Activated CD4-positive, alpha-beta T cell treated with anti-CD3 and anti-CD28 coated beads for 1 hour (primary cell): ENCODE results near the gene HSPA12A.

Experiments
- DNase-seq: peaks from one replicate; pipeline ENCODE4 v3.0.0-alpha.2; 2020

HSPA12A gene

DNA sequence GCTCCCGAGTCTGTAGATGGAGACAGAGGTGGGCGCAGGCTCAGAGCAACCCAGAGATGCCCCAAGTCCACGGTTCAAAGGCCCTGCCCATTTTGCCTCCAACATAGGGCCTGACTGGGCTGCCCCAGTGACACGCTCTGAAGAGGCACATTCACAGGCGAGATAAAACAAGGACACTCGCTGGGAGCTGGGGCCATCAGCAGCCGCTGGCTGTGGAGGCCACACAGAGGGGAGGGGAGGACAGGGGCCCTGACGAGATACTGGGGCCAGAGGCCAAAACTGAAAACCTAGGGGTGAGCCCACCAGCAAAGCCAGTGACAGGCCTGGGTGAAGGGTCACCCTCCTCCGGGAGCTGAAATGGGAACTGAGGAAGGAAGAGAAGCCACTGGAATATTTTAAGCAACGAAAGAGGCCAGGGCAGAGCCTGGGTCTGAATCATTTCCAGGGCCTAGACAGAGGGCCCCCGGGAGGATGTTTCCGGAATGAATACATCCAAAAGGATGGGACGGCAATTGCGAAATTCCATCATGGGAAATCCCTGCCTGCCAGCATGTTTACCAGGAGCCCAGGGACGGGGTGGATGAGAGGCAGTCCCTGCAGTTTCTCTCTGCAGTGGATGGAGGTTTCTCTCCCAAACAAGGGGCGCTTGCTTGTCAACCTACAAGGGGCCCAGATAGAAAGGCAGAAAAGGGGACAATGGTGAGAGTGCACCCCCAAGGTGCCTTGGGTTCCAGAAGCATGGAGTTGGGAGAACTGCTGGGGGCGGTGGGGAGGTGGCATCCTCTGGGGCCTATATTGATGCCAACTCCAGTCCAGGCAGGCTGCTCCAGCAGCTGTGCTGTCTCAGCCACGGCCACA, 29.0 kb upstream of the HSPA12A start:
- DNase-seq, result no peak

DNA sequence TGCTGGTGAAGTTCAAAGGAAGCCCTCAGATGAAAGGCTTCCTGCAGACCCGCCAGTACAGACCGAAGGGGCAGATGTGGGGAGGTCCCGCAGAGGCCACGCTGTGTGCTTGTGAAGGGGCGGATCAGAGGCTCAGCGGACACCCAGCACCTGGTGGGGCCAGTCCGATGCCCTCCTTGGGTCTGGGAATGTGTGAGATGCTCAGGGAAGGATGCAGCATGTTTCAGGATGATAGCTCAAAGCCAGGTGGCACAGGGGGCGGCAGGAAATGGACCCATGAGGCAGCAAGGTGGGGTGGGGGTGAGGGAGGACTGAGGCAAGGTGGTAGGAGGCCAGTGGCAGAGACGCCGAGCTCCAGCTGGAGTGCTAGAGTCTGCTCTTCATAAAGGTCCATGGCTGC, 27.9 kb upstream of the HSPA12A start:
- no peak for DNase-seq

DNA sequence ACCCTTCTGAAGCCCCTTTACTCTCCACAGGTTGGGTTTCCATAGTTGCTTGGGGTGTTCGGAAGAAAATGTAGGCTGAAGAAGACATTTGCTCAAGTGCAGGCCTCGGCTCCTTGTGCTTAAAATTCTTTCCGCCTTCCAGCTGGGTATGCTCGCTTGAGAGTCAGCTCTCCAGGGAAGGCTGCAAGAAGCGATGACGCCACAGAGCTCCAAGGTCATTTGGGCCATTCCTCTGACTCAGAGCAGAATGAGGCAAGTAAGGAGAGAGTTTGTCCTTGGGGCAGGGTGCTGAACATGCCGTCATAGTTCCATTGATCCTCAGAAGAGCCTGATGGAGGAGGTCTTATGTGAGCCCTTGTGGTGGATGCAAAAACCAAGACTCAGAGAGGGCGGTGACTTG, 27.4 kb upstream of the HSPA12A start:
- DNase-seq, result no peak

DNA sequence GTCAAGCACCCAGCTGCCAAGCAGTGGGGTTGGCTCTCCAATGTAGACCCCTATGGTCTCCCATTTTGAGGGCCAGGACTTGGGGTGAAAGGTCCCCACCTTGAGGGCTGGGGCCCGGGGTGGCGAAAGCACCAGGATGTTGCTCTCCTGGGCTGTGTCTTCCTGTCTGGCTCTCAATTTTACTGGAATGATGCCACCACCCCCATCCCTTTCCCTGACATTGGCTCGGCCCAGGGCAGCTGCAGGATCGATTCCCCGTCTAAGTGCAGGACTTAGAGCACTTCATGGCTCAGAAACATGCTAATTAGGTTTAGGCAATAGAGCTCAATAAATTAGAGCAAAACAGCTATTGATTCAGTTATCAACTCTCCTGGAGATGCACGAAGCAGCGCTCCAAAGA, 27.0 kb upstream of the HSPA12A start:
- no peak for DNase-seq

DNA sequence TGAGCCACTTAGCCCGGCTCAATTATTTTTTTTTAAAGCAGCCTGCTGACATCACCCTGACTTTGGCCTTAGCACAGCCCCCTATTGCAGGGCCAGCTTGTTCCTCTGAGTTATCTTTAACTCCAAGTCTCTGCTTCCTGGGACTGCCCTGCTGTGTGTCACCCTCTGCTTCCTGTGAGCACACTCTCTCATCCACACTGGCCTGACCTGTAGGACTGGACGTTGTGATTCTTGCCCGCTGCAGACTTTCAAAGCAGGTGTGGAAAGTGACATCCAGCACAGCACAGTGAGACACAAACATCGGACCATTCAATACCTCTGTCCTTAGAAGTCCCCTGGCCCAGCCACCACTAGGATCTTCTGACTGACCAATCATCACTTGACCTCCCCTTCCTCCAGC, 26.4 kb upstream of the HSPA12A start:
- DNase-seq, result no peak

DNA sequence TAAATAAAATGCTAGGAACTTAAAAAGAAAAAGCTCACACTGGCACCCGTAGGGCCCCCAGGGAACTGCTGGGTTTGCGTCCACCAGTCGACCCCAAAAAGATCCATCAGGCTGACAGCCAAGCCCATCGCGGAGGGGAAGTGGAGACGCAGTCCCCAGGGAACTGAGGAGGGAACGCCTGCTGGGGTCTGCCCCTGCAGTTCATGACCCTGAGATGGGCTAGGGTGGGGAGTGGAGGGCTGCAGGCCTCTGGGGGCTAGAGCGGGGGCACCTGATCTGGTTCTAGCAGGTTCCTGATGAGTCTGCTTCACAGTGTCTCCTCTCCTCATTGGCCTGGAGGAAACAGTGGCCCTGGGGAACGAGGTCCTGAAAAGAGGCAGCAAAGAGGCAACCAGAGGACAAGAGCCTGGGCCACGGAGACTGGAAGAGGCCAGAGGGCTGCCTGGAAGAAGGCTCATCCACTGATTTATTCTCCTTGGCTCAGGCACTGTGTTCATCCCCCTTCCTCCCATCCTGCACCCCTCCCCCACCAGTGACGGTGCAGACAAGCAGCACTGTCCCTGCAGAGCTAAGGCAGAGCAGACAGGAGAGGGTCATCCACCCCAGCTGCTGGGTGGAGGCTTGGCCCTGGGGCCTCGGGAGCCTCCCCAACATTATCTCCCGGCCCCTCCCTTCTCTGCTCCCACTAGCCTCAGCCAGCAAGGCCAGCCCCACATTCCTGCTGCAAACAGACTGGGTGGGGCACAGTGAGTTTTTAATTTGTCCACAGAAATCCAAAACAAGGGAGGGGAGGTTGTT, 24.7 kb upstream of the HSPA12A start:
- no peak for DNase-seq

DNA sequence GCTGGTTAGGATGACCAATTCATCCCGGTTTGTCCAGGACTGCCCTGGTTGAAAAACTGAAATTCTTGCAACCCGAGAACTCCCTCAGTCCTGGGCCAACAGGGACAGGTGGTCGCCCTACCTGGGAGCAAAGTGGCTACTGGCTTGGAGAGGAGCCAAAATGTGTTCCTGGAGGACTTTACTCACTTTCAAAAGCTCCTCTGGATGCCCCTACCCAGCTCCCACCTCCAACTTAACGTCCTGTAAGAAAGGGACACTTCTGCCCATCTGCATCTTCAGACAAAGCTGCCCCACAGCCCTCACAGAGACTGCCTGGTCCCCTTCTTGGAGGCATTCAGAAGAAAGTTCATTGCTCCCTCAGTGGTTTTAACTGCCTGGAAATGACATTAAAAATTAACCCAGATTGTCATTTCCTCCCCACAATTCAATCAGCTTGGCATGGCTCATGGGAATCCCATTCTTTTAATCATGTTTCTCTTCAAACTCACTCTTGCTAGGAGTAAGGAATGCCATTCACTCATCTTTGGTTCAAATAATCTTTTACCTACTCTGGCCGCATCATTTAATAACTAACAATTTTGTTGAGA, 24.0 kb upstream of the HSPA12A start:
- no peak for DNase-seq

DNA sequence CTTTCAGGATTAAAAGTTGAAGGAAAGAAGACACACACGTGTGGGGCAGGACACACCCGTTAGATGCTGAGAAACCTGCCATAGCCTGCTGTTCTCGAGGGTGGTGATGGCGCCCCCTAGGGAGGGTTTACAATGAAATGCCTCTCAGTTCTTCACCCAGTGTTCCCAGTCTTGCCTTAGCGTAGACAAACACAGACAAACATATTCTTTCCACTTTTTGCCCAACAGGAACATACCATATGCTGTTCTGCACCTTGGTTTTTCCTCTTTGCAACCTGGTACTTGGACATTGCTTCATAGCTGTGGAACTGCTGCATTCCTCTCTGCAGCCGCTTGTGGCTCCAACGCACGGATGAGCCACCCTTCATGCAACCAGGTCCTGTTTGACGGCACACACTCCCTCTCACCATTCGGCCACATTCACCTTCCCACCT, 23.3 kb upstream of the HSPA12A start:
- DNase-seq, result no peak

DNA sequence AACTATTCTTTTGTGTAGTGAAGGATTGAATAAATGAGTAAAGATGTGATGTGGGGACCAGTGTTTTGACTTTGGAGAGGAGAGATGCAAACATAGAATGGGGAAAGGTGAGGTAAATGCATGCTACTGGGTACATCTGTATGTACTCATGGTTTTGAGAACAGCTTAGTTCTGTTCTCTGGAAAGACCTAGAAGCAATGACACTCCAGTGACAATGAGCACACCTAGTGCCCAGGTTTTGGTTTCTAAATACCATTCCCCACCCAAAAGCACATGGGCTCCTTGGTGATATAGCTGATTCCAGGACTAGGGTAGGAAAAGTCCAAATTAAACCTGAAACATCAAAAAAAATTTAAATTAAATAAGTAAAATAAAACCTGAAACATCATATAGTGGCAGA, 22.6 kb upstream of the HSPA12A start:
- no peak for DNase-seq

DNA sequence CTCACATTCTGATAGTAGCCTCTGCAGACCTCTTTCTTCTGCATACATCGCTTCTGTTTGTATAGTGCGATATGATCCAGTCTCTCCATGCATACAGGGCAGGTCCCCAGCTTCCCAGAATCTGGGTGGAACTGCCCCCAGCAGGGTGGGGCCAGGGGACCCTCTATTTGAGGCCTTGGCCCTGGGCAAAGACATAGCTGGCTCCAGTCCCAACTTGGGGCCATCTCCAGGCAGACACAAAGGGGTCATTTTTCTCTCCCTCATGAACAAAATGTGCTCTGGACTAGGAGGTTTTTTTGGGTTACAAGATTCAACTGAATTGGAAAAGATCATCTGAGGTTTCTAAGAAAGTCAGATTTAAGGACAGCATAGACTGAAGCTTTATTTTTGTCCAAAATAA, 21.1 kb upstream of the HSPA12A start:
- no peak for DNase-seq

DNA sequence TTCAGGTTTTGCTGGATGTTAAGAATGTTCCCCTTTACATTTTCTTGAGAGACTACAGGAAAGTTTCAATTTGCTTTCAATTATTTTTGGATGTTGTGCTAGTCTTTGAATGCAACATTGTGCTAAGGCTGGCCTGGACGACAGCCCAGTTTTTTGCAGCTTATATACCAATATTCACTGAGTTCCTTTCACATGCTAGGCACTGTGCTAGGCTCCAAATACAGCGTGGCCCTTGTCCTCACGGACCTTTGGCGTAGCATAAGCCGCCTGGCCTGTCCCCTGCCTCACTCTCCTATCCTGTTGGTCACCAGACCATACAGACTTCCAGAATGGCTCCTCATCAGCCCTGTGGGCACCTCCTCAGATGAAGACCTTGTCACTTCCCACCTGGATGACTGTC, 19.5 kb upstream of the HSPA12A start:
- no peak for DNase-seq

DNA sequence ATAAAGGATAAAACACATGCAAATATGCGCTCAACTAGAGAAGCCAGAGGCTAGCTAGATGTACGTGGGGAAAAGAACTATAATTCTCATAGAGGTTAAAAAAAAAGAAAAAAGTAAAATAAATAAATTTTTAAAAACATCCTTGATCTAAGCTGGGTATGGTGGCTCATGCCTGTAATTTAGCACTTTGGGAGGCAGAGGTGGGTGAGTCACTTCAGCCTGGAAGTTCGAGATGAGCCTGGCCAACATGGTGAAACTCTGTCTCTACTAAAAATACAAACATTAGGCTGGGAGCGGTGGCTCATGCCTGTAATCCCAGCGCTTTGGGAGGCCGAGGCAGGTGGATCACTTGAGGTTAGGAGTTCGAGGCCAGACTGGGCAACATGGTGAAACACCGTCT, 18.6 kb upstream of the HSPA12A start:
- DNase-seq, result no peak

DNA sequence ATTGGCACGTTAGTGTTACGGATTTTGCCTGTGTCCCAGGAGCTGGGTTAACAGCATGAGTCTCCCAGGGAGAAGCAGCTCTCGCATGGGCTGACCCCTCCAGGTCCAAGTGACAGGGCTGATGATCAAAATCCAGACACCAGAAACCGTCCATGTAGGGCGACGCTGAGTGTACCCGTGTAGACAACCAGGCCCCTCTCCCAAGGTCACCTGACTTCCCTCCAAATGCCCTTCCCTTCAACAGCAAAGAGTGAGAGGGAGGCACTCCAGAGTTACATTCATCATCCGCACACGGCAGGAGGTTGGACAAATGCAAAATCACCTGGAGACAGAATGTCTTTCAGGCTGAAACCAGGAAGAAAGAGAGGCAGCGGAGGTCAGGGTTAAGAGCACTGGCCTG, 14.9 kb upstream of the HSPA12A start:
- no peak for DNase-seq

DNA sequence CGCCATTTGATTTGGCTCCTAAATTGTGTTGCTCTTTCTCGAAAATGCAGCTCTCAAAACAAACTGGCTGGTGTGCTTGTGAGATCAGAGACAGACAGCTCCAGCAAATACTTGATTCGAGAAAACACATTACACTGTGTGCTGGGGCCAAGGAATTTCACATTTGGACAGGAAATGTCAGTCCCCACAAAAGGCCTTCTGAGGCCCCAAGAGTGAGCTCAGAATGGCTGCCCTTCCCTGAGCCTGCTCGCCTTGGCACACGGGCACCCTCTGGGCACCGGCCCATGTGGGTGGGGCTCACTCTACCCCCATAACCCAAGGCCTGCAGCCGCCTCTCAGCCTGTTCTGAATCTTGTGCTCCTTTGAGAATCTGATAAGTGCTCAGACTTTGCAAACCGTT, 13.9 kb upstream of the HSPA12A start:
- DNase-seq, result no peak

DNA sequence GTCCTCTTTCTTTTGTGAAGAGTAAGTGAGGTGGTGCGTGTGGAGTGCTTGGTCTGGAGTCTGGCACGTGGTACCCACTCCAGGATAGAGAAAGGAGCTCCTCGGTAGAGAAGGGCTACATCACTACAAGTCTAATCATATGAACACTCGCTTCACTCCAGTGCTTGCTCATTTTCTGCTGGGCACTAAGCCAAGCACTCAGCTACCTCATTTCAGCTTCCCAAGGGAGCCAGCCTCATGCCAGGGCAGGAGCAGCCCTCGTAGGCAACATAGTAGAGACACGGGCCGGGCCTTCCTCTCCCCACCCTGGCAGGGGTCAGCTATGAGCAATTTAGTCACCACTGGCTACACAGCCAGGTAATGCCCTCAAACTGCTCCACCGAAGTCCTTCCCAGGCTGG, 11.4 kb upstream of the HSPA12A start:
- DNase-seq, result no peak

DNA sequence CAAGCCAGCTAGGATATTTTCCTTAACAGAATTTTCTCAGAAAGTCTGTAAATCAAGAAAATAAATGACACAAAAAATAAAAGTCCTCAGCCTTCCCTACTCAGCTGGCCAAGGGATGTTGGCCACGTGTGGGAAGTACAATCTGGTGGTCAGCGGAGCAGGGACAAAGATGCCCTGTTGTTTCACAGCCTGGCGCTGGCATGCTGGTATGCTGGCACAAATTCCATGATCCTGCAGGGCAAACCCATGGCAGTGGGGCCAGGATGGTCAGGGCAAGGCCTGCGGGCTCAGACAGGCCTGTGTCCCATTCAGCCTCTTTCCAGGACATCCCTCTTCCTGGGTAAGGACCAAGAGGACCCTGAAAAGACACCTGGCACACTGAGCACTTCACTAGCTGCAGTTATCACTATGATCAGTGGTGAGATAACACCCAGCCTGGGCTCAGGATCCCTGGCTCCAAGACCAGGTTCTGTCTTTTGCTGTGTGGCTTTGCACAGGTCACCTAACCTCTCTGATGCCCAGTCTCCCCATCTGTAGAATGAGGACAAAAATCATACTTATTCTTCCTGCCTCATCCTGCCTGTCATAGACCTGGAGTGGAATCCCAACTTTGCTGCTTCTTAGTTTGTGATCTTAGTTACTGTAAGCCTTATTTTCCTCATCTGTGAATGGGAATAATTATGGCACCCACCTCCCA, 10.8 kb upstream of the HSPA12A start:
- no peak for DNase-seq

DNA sequence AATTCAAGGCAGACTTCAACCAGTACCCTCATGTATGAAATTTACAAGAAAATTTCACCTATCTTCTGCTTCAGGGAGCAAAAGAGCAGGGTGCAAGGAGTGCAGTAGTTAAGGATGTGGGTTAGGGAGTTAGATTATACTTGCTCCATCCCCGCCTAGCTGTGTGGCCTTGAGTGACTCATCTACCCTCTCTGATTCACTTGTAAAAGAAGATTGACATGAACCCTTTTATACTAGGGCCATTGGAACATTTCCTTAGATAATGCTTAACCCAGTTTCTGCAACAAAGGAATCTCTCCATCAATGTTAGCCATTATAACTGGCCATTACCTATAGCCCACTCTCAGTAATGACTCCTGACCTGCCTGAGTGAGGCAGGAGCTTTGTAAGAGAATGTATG, 10.2 kb upstream of the HSPA12A start:
- no peak for DNase-seq

DNA sequence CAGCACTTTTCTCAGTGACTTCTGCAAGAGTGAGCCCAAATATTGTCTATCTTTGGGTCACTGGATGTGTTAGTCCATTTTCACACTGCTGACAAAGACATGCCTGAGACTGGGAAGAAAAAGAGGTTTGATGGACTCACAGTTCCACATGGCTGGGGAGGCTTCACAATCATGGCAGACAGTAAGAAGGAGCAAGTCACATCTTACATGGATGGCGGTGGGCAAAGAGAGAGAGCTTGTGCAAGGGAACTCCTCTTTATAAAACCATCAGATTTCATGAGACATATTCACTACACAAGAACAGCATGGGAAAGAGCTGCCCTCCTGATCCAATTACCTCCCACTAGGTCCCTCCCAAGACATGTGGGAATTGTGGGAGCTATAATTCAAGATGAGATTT, 6.1 kb upstream of the HSPA12A start:
- DNase-seq, result no peak

DNA sequence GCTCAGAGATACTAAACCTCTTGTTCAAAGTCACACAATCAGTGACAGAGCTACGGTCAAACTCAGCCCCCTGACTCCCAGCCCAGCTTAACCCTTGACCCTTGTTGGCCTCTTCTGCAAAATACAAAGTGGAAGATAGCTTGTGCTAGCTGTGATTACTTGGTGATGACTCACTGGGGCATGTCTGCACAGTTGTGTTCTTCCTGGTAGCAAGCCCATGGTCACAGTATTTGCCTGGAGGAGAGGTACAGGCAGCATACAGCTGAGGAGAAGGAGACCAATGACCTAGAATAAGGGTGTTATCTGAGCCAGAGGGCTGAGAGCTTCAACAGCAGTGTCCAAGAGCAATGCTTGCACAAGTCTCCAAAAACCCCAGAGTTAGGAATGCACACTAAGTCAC, 5.7 kb upstream of the HSPA12A start:
- no peak for DNase-seq

DNA sequence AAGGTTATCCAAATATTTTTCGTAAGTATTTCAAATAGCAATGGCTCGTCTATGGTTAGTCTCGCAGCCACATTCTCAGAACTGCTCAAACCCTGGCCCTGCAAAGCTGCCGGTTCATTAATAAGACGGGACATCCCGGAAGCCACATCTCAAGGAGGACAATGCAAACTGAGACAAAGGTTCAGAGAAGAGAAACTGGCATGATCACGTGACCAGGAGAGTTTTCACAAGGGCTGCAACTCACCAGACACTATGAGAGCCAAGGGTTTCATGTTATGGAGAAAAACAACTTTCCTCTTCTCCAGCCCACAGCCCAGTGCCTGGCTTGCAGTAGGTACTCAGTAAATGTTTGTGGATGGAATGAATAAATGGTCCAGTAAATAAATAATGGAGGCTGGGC, 5.0 kb upstream of the HSPA12A start:
- no peak for DNase-seq

DNA sequence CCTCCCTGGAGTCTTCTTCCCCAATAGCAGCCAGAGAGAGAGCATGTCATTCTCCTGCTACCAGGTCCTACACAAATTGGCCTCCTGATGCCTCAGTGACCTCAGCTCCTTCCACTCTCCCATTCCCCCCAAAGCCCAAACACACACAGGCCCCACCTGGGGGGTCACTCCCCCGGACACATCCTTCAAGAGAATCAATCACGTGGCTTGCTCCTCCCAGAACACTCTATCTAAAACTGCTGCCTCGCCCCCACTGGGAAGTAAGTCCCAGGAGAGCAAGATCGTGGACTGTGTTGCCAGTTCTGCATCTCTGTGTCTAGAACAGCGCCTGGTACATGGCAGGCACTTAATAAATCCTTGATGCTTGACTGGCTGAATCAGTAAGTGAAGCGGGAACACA, 2.5 kb upstream of the HSPA12A start:
- no peak for DNase-seq

DNA sequence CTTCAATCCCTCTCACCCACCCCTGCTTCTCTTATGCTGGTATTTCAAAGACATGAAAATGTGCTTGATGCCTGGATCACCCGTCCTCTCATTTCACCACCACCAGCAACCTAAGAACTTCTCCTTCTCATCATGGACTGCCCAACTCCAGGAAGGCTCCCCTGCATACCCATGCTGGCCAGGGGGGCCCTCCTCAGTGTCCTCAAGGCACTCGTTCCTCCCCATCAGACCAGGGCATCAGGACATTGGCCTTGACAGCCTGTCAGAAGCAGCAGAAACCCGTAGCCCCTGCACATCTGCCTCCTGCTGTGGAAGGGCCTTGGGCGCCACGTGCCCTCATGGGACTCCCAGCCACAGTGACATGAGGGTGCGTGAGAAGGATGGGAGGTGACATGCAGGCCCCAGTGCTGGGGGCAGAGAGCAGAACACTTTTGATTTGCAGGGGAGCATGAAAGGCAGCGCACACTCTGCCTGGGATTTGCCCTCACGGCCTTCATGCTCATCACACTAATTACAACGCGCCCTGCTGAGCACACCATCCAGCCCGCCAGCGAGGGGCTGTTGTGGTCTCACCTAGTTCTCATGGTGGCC, 1.9 kb upstream of the HSPA12A start:
- no peak for DNase-seq
